ENCODE data around the gene STEAP1B. TPM values are rescaled to one million over a fixed set of nuclear protein-coding genes. Genes with fewer than 3 reads are reported as not detected.
"Not testable (repeated sequence)": the region's sequence is repeated elsewhere in the genome, so short reads cannot be mapped to it uniquely, and the experiment has no call there.

Gene STEAP1B
- total RNA-seq, 1 donor from 2014 or later = 1.3 TPM

GRCh38 chr7:22516950-22517349 lies 17.0 kb upstream of the STEAP1B start:
- H3K9me3 ChIP-seq (ENCODE audit: insufficient read depth, low read depth, low read length); H3K27ac Mint-ChIP-seq (ENCODE audit: unreplicated experiment); H3K9ac ChIP-seq (ENCODE audit: low read length); H3K4me3 ChIP-seq (ENCODE audit: insufficient read depth, low read depth, low read length); FAIRE-seq; DNase-seq (ENCODE audit: low read depth); H3K79me2 ChIP-seq (ENCODE audit: insufficient read depth, low read length); H3K4me1 ChIP-seq (ENCODE audit: insufficient read depth, low read length); H3K36me3 ChIP-seq (ENCODE audit: insufficient read depth, low read length); H4K20me1 ChIP-seq (ENCODE audit: insufficient read depth, low read length); H3K27me3 Mint-ChIP-seq (ENCODE audit: low read depth, unreplicated experiment); H2AFZ ChIP-seq (ENCODE audit: low read depth, low read length); H3K27ac ChIP-seq (ENCODE audit: low read depth, low read length); H3K4me3 Mint-ChIP-seq (ENCODE audit: unreplicated experiment); H3K4me2 ChIP-seq (ENCODE audit: low read length); H3K27me3 ChIP-seq (ENCODE audit: insufficient read depth, low read length); H3K4me1 Mint-ChIP-seq (ENCODE audit: low read depth, unreplicated experiment); H3K36me3 Mint-ChIP-seq (ENCODE audit: low read depth, unreplicated experiment): not testable (repeated sequence)
- peaks cover 11% of the 10 kb centered on the region for H3K9me3 Mint-ChIP-seq (ENCODE audit: unreplicated experiment)

DNA sequence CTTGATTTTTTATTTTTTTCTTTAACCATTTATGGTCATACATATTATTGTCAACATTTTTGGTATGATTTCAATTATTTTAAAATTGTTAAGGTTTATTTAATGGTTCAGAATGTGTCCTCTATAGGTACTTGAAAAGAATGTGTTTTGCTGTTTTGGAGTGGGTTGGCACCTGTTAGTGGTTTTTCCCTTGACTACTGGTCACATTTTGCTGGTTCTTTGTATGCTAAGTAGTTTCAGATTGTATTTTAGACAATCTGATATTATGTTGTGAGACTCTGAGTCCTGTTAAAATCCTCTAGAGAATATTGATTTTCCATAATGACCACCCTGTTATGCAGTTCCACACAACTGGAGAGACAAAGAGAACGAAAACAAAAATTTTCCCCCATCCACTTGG lies 15.0 kb upstream of the STEAP1B start:
- H3K27me3 Mint-ChIP-seq (ENCODE audit: low read depth, unreplicated experiment); H3K4me1 ChIP-seq (ENCODE audit: insufficient read depth, low read length); H3K36me3 Mint-ChIP-seq (ENCODE audit: low read depth, unreplicated experiment); H3K9ac ChIP-seq (ENCODE audit: low read length); H3K4me1 Mint-ChIP-seq (ENCODE audit: low read depth, unreplicated experiment); H3K4me3 ChIP-seq (ENCODE audit: insufficient read depth, low read depth, low read length); H3K4me2 ChIP-seq (ENCODE audit: low read length); H3K9me3 ChIP-seq (ENCODE audit: insufficient read depth, low read depth, low read length); H4K20me1 ChIP-seq (ENCODE audit: insufficient read depth, low read length); H3K27ac Mint-ChIP-seq (ENCODE audit: unreplicated experiment); H3K27me3 ChIP-seq (ENCODE audit: insufficient read depth, low read length); FAIRE-seq; H3K79me2 ChIP-seq (ENCODE audit: insufficient read depth, low read length); H3K9me3 Mint-ChIP-seq (ENCODE audit: unreplicated experiment); H3K27ac ChIP-seq (ENCODE audit: low read depth, low read length); H3K36me3 ChIP-seq (ENCODE audit: insufficient read depth, low read length); H3K4me3 Mint-ChIP-seq (ENCODE audit: unreplicated experiment); H2AFZ ChIP-seq (ENCODE audit: low read depth, low read length); DNase-seq (ENCODE audit: low read depth): not testable (repeated sequence)

GRCh38 chr7:22507320-22507719 lies 7.3 kb upstream of the STEAP1B start:
- not testable (repeated sequence) for H3K4me1 Mint-ChIP-seq (ENCODE audit: low read depth, unreplicated experiment); H3K9ac ChIP-seq (ENCODE audit: low read length); FAIRE-seq; H3K27me3 Mint-ChIP-seq (ENCODE audit: low read depth, unreplicated experiment); H3K4me3 ChIP-seq (ENCODE audit: insufficient read depth, low read depth, low read length); H3K9me3 Mint-ChIP-seq (ENCODE audit: unreplicated experiment); H3K4me2 ChIP-seq (ENCODE audit: low read length); H3K4me1 ChIP-seq (ENCODE audit: insufficient read depth, low read length); H3K27me3 ChIP-seq (ENCODE audit: insufficient read depth, low read length); H3K4me3 Mint-ChIP-seq (ENCODE audit: unreplicated experiment); H3K36me3 ChIP-seq (ENCODE audit: insufficient read depth, low read length); H3K36me3 Mint-ChIP-seq (ENCODE audit: low read depth, unreplicated experiment); H2AFZ ChIP-seq (ENCODE audit: low read depth, low read length); H3K9me3 ChIP-seq (ENCODE audit: insufficient read depth, low read depth, low read length); H4K20me1 ChIP-seq (ENCODE audit: insufficient read depth, low read length); H3K27ac ChIP-seq (ENCODE audit: low read depth, low read length); H3K27ac Mint-ChIP-seq (ENCODE audit: unreplicated experiment); DNase-seq (ENCODE audit: low read depth); H3K79me2 ChIP-seq (ENCODE audit: insufficient read depth, low read length)

DNA sequence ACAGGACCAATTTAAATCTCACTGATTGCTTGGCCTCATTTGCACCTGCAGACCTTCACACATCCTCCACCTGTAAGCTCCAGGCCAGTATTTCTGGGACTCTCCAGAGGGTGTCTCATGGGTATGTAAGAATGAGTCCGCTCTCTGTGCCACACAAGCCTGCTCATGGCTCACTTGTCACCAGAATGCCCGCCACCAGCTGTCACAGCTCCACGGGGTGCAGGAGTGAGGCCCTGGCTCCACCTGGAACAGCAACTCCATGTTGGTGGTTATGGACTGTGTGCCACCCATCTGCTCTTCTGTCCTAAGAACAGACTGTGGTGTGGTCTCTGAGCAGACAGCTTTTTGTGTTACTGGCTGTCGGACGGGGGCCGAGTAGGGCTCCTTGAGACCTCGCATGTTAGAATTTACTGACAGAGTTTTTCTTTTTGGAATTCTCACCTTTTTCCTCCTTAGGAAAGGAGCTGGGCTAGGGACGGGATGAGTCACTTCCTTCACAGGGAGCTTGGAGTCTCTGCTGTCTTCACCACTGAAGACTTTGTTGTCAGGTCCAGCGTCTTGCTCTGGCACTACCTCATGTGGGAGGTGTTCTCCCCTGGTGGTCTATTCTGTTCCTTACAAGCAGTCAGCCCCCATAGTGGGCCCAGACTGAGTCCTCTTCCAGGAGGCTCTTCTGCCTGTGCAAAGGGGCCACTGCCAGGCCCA lies 6.5 kb upstream of the STEAP1B start:
- not testable (repeated sequence) for H3K27ac ChIP-seq (ENCODE audit: low read depth, low read length); H2AFZ ChIP-seq (ENCODE audit: low read depth, low read length); H3K9ac ChIP-seq (ENCODE audit: low read length); H3K27ac Mint-ChIP-seq (ENCODE audit: unreplicated experiment); H3K9me3 Mint-ChIP-seq (ENCODE audit: unreplicated experiment); H3K4me1 Mint-ChIP-seq (ENCODE audit: low read depth, unreplicated experiment); H3K4me3 Mint-ChIP-seq (ENCODE audit: unreplicated experiment); H3K36me3 Mint-ChIP-seq (ENCODE audit: low read depth, unreplicated experiment); H3K4me1 ChIP-seq (ENCODE audit: insufficient read depth, low read length); H3K27me3 ChIP-seq (ENCODE audit: insufficient read depth, low read length); H4K20me1 ChIP-seq (ENCODE audit: insufficient read depth, low read length); FAIRE-seq; H3K79me2 ChIP-seq (ENCODE audit: insufficient read depth, low read length); H3K4me2 ChIP-seq (ENCODE audit: low read length); H3K27me3 Mint-ChIP-seq (ENCODE audit: low read depth, unreplicated experiment); DNase-seq (ENCODE audit: low read depth); H3K36me3 ChIP-seq (ENCODE audit: insufficient read depth, low read length); H3K9me3 ChIP-seq (ENCODE audit: insufficient read depth, low read depth, low read length); H3K4me3 ChIP-seq (ENCODE audit: insufficient read depth, low read depth, low read length)

DNA sequence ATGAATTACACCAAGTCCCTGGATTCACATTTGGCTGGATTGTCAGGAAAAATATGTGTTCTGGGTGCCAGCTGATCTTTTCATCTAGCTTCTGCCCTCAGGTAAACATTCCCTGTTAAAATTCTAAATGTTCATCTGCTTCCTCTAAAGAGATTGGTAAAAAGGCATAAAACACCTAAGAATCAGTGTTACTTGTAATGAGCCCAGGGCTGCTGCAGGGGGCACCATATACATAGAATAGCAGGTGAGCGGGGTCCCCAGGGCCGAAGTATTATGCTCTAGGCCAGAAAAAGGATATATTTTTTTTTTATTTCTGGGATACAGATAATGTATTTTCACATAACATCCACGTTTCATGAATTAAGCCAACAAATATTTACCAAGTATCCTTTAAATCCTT lies 4.5 kb upstream of the STEAP1B start:
- H3K27me3 Mint-ChIP-seq (ENCODE audit: low read depth, unreplicated experiment); H3K4me3 ChIP-seq (ENCODE audit: insufficient read depth, low read depth, low read length); H3K27me3 ChIP-seq (ENCODE audit: insufficient read depth, low read length); H4K20me1 ChIP-seq (ENCODE audit: insufficient read depth, low read length); H3K9me3 Mint-ChIP-seq (ENCODE audit: unreplicated experiment); H3K79me2 ChIP-seq (ENCODE audit: insufficient read depth, low read length); H3K27ac ChIP-seq (ENCODE audit: low read depth, low read length); H3K36me3 ChIP-seq (ENCODE audit: insufficient read depth, low read length); DNase-seq (ENCODE audit: low read depth); H3K4me3 Mint-ChIP-seq (ENCODE audit: unreplicated experiment); H3K27ac Mint-ChIP-seq (ENCODE audit: unreplicated experiment); FAIRE-seq; H3K9me3 ChIP-seq (ENCODE audit: insufficient read depth, low read depth, low read length); H3K4me1 ChIP-seq (ENCODE audit: insufficient read depth, low read length); H3K36me3 Mint-ChIP-seq (ENCODE audit: low read depth, unreplicated experiment); H2AFZ ChIP-seq (ENCODE audit: low read depth, low read length); H3K4me2 ChIP-seq (ENCODE audit: low read length); H3K4me1 Mint-ChIP-seq (ENCODE audit: low read depth, unreplicated experiment); H3K9ac ChIP-seq (ENCODE audit: low read length): not testable (repeated sequence)

- H3K9me3 ChIP-seq (ENCODE audit: insufficient read depth, low read depth, low read length); H3K4me3 Mint-ChIP-seq (ENCODE audit: unreplicated experiment); H3K79me2 ChIP-seq (ENCODE audit: insufficient read depth, low read length); H3K27me3 ChIP-seq (ENCODE audit: insufficient read depth, low read length); H3K4me2 ChIP-seq (ENCODE audit: low read length); H3K4me1 Mint-ChIP-seq (ENCODE audit: low read depth, unreplicated experiment); H3K27ac ChIP-seq (ENCODE audit: low read depth, low read length); H2AFZ ChIP-seq (ENCODE audit: low read depth, low read length); H3K36me3 ChIP-seq (ENCODE audit: insufficient read depth, low read length); FAIRE-seq; H3K36me3 Mint-ChIP-seq (ENCODE audit: low read depth, unreplicated experiment); H4K20me1 ChIP-seq (ENCODE audit: insufficient read depth, low read length); H3K4me3 ChIP-seq (ENCODE audit: insufficient read depth, low read depth, low read length); H3K9me3 Mint-ChIP-seq (ENCODE audit: unreplicated experiment); H3K4me1 ChIP-seq (ENCODE audit: insufficient read depth, low read length); H3K27me3 Mint-ChIP-seq (ENCODE audit: low read depth, unreplicated experiment); H3K9ac ChIP-seq (ENCODE audit: low read length): not testable (repeated sequence)
- peak; percentile 16 for DNase-seq (ENCODE audit: low read depth)
- H3K27ac Mint-ChIP-seq (ENCODE audit: unreplicated experiment) = peak overlapping the region; percentile 72
Measured at GRCh38 chr7:22502104-22502503, 2.1 kb upstream of the STEAP1B start.

Data from astrocyte (in vitro differentiated cells and primary cell).